HL-60 (cell line): ENCODE data around the gene CDH2.

Source experiments
- CTCF ChIP-seq: IDR thresholded peaks from one replicate; pipeline ENCODE4 v1.5.1; 2011; ENCODE audit warnings: low read length, control low read depth, inconsistent platforms; ENCODE audit not compliant: insufficient read depth
- GABPA ChIP-seq: IDR thresholded peaks from 2 replicates; pipeline ENCODE4 v1.6.1; 2012; ENCODE audit warnings: low read depth
- POLR2AphosphoS5 ChIP-seq: IDR thresholded peaks from 2 replicates; pipeline ENCODE4 v1.6.1; 2012; ENCODE audit warnings: low read depth
- REST ChIP-seq: IDR thresholded peaks from 2 replicates; pipeline ENCODE4 v1.6.1; 2012; ENCODE audit warnings: low read depth; ENCODE audit not compliant: insufficient replicate concordance
- SPI1 ChIP-seq: IDR thresholded peaks from 2 replicates; pipeline ENCODE4 v1.6.1; 2012; ENCODE audit warnings: low read depth, mild to moderate bottlenecking, borderline replicate concordance

GRCh38 chr18:28040716-28041115 is 136.2 kb downstream of the CDH2 start:
- TF ChIP-seq POLR2AphosphoS5 (no peak), CTCF (no peak), REST (no peak), SPI1 (no peak), GABPA (no peak)
